ENCODE results near the gene SPECC1.
A peak's percentile ranks its signal among the peaks of the same experiment; 100 is the strongest.

The SPECC1 gene

DNA sequence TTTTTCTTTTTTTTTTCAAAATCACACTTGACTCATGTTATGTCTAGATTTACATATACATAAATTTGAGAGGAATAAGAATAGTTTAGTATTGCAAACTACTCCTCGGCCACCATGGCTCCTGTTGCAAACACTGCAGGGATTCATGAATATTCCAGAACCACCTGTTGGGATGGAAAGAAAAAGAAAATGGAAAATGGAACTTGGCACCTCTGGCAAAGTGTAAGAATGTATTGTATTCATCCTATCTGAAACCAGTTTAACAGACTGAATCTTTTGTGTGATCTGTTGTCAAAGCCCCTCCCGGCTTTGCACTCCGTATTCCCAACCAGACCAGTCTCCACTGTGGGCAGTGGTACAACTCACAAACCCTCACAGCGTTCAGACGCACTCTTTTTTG is 124.4 kb downstream of the SPECC1 start:
- no peak overlapping the region for H2BK12ac ChIP-seq (ENCODE audit: low read length)
- H4K12ac ChIP-seq (ENCODE audit: low read depth, low read length), result no peak overlapping the region
- H2AK5ac ChIP-seq (ENCODE audit: low read length), result no peak overlapping the region
- H3K23ac ChIP-seq (ENCODE audit: low read length), result no peak overlapping the region
- no CpG with 5 or more reads among the region's 5 CpGs for WGBS (ENCODE audit: extremely low coverage, insufficient coverage, insufficient read length)
- no peak overlapping the region for H3K4me3 ChIP-seq (ENCODE audit: low read depth, low read length)
- H3K79me1 ChIP-seq (ENCODE audit: low read length), result no peaks in the 10 kb centered on the region
- no peak overlapping the region for H3K18ac ChIP-seq (ENCODE audit: low read length)
- H3K9ac ChIP-seq (ENCODE audit: low read length), result no peak overlapping the region
- no peak overlapping the region for H2BK120ac ChIP-seq (ENCODE audit: insufficient read depth, low read length, poor library complexity)
- no peak overlapping the region for H3K14ac ChIP-seq (ENCODE audit: low read length)
- no peaks in the 10 kb centered on the region for H3K27me3 ChIP-seq (ENCODE audit: insufficient read depth, low read length)
- H3K27ac ChIP-seq (ENCODE audit: low read depth, low read length), result no peak overlapping the region
- H4K91ac ChIP-seq (ENCODE audit: low read depth, low read length), result no peak overlapping the region
- no peaks in the 10 kb centered on the region for H3K36me3 ChIP-seq (ENCODE audit: control insufficient read depth in 1 of 2, insufficient read depth in 2 of 2, low read length in 2 of 2)
- H3K4me1 ChIP-seq (ENCODE audit: control insufficient read depth in 1 of 2, insufficient read depth in 2 of 2, low read length in 2 of 2), result no peaks in the 10 kb centered on the region
- no peak overlapping the region for H3K4ac ChIP-seq (ENCODE audit: low read depth, low read length)
- H3K9me3 ChIP-seq (ENCODE audit: insufficient read depth, low read depth, low read length), result no peaks in the 10 kb centered on the region
- no peak for DNase-seq
- no peak overlapping the region for H2BK5ac ChIP-seq (ENCODE audit: low read depth, low read length, poor library complexity)
- H2AFZ ChIP-seq (ENCODE audit: insufficient read depth, low read length, poor library complexity), result no peak overlapping the region
- H3K4me2 ChIP-seq (ENCODE audit: low read length), result no peak overlapping the region
- H4K8ac ChIP-seq (ENCODE audit: low read depth, low read length), result no peak overlapping the region
- H3K79me2 ChIP-seq (ENCODE audit: control insufficient read depth, insufficient read depth, low read length, poor library complexity), result no peaks in the 10 kb centered on the region

DNA sequence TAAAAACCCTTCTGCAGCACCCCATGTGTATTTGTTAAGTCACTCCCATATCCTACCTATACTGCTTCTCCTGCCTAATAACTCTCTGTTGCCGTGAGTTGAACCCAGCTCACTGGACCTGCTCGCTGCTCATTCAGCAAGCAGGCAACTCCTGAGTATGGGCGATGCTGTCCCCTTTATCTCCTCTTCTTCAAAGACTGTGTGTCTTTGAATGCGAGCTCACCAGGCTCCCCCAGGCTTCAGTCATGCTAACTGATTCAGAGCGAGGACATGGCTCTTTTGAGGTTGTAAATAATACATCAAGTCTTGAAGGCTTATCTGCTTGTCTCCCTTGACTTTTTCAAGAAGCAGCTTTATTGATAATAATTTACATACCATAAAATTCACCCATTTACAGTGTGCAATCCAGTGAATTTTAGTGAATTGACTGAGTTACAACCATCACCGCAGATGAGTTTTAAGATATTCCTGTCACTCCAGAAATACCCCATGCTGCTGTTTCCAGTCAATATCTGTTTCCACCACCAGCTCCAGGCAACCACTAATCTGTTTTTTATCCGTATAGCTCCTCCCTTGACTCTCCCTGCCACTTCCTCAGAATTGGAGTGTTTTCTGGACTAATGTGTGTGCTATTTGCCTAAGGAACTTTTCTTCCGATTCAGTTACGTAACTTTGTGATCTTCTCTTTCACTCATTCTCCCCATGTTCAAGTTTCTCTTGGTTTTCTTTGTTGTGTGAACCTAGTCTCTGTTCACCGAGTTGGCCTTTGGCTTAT is 132.2 kb downstream of the SPECC1 start:
- Histone ChIP-seq H3K9ac (ENCODE audit: low read length) (no peak overlapping the region), H3K79me2 (ENCODE audit: control insufficient read depth, insufficient read depth, low read length, poor library complexity) (no peaks in the 10 kb centered on the region), H3K4me1 (ENCODE audit: control insufficient read depth in 1 of 2, insufficient read depth in 2 of 2, low read length in 2 of 2) (no peaks in the 10 kb centered on the region), H3K9me3 (ENCODE audit: insufficient read depth, low read depth, low read length) (no peaks in the 10 kb centered on the region), H3K23ac (ENCODE audit: low read length) (no peak overlapping the region), H3K18ac (ENCODE audit: low read length) (no peak overlapping the region), H3K14ac (ENCODE audit: low read length) (no peak overlapping the region), H3K27me3 (ENCODE audit: insufficient read depth, low read length) (no peaks in the 10 kb centered on the region), H2BK5ac (ENCODE audit: low read depth, low read length, poor library complexity) (no peak overlapping the region), H3K36me3 (ENCODE audit: control insufficient read depth in 1 of 2, insufficient read depth in 2 of 2, low read length in 2 of 2) (no peaks in the 10 kb centered on the region), H2AFZ (ENCODE audit: insufficient read depth, low read length, poor library complexity) (no peak overlapping the region), H3K4me2 (ENCODE audit: low read length) (no peak overlapping the region), H2AK5ac (ENCODE audit: low read length) (no peak overlapping the region), H4K12ac (ENCODE audit: low read depth, low read length) (no peak overlapping the region), H2BK120ac (ENCODE audit: insufficient read depth, low read length, poor library complexity) (no peak overlapping the region), H4K8ac (ENCODE audit: low read depth, low read length) (no peak overlapping the region), H3K4me3 (ENCODE audit: low read depth, low read length) (no peak overlapping the region), H2BK12ac (ENCODE audit: low read length) (no peak overlapping the region), H3K79me1 (ENCODE audit: low read length) (no peaks in the 10 kb centered on the region), H3K27ac (ENCODE audit: low read depth, low read length) (no peak overlapping the region), H3K4ac (ENCODE audit: low read depth, low read length) (no peak overlapping the region), H4K91ac (ENCODE audit: low read depth, low read length) (no peak overlapping the region)
- DNase-seq, result peak in 1 of 2 donors; percentile 57
- no CpG with 5 or more reads among the region's 10 CpGs for WGBS (ENCODE audit: extremely low coverage, insufficient coverage, insufficient read length)

DNA sequence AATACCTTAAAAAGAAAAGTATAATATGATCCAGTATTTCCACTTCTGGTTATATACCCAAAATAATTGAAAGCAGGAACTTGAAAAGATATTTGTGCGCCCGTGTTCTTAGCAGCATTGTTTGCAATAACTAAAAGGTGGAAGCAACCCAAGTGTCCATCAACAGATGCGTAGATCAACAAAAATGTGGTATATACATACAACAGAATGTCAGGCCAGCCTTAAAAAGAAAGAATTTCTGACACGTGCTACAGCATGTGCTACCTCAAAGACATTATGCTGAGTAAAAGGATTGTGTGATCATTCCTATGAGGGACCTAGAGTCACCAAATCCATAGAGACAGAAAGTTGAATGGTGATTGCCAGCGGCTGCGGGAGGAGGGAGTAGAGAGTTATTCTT is 133.1 kb downstream of the SPECC1 start:
- Histone ChIP-seq H3K36me3 (ENCODE audit: control insufficient read depth in 1 of 2, insufficient read depth in 2 of 2, low read length in 2 of 2) (no peaks in the 10 kb centered on the region), H3K4me3 (ENCODE audit: low read depth, low read length) (no peak overlapping the region), H2AK5ac (ENCODE audit: low read length) (no peak overlapping the region), H4K12ac (ENCODE audit: low read depth, low read length) (no peak overlapping the region), H2AFZ (ENCODE audit: insufficient read depth, low read length, poor library complexity) (no peak overlapping the region), H3K9me3 (ENCODE audit: insufficient read depth, low read depth, low read length) (no peaks in the 10 kb centered on the region), H4K91ac (ENCODE audit: low read depth, low read length) (no peak overlapping the region), H3K4me2 (ENCODE audit: low read length) (no peak overlapping the region), H3K4me1 (ENCODE audit: control insufficient read depth in 1 of 2, insufficient read depth in 2 of 2, low read length in 2 of 2) (no peaks in the 10 kb centered on the region), H3K27ac (ENCODE audit: low read depth, low read length) (no peak overlapping the region), H3K79me2 (ENCODE audit: control insufficient read depth, insufficient read depth, low read length, poor library complexity) (no peaks in the 10 kb centered on the region), H3K18ac (ENCODE audit: low read length) (no peak overlapping the region), H3K14ac (ENCODE audit: low read length) (no peak overlapping the region), H2BK5ac (ENCODE audit: low read depth, low read length, poor library complexity) (no peak overlapping the region), H4K8ac (ENCODE audit: low read depth, low read length) (no peak overlapping the region), H3K23ac (ENCODE audit: low read length) (no peak overlapping the region), H3K4ac (ENCODE audit: low read depth, low read length) (no peak overlapping the region), H3K79me1 (ENCODE audit: low read length) (no peaks in the 10 kb centered on the region), H3K9ac (ENCODE audit: low read length) (no peak overlapping the region), H3K27me3 (ENCODE audit: insufficient read depth, low read length) (no peaks in the 10 kb centered on the region), H2BK120ac (ENCODE audit: insufficient read depth, low read length, poor library complexity) (no peak overlapping the region), H2BK12ac (ENCODE audit: low read length) (no peak overlapping the region)
- peak; percentile 33 to 80 for DNase-seq
- WGBS (ENCODE audit: extremely low coverage, insufficient coverage, insufficient read length), result no CpG with 5 or more reads among the region's 6 CpGs

DNA sequence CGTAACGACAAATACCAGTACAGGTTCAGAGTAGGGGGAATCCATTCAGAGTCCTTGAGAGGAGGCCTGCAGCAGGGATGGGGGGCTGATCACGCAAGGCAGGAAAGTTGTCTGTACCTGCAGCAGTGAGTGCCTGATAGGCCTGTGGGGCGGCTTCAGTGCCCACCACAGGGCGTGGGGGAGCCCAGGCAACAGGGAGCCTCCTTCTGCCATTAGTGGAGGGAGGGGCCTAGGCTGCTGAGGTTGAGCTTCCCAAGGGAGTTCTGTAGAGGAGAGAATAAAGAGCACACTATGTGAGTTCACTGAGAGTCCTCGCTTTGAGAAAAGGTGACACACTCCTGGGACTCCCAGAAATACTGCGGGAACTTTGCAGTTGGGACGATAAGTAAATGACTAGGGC is 134.6 kb downstream of the SPECC1 start:
- Histone ChIP-seq H2AK5ac (ENCODE audit: low read length) (no peak overlapping the region), H3K4me1 (ENCODE audit: control insufficient read depth in 1 of 2, insufficient read depth in 2 of 2, low read length in 2 of 2) (no peaks in the 10 kb centered on the region), H3K79me2 (ENCODE audit: control insufficient read depth, insufficient read depth, low read length, poor library complexity) (no peaks in the 10 kb centered on the region), H4K91ac (ENCODE audit: low read depth, low read length) (no peak overlapping the region), H3K4ac (ENCODE audit: low read depth, low read length) (no peak overlapping the region), H3K36me3 (ENCODE audit: control insufficient read depth in 1 of 2, insufficient read depth in 2 of 2, low read length in 2 of 2) (no peaks in the 10 kb centered on the region), H3K23ac (ENCODE audit: low read length) (no peak overlapping the region), H3K9ac (ENCODE audit: low read length) (no peak overlapping the region), H3K79me1 (ENCODE audit: low read length) (no peaks in the 10 kb centered on the region), H3K14ac (ENCODE audit: low read length) (no peak overlapping the region), H3K18ac (ENCODE audit: low read length) (no peak overlapping the region), H4K12ac (ENCODE audit: low read depth, low read length) (no peak overlapping the region), H4K8ac (ENCODE audit: low read depth, low read length) (no peak overlapping the region), H3K4me2 (ENCODE audit: low read length) (no peak overlapping the region), H2AFZ (ENCODE audit: insufficient read depth, low read length, poor library complexity) (no peak overlapping the region), H3K9me3 (ENCODE audit: insufficient read depth, low read depth, low read length) (no peaks in the 10 kb centered on the region), H3K27ac (ENCODE audit: low read depth, low read length) (no peak overlapping the region), H2BK5ac (ENCODE audit: low read depth, low read length, poor library complexity) (no peak overlapping the region), H3K4me3 (ENCODE audit: low read depth, low read length) (no peak overlapping the region), H2BK12ac (ENCODE audit: low read length) (no peak overlapping the region), H3K27me3 (ENCODE audit: insufficient read depth, low read length) (no peaks in the 10 kb centered on the region), H2BK120ac (ENCODE audit: insufficient read depth, low read length, poor library complexity) (no peak overlapping the region)
- WGBS (ENCODE audit: extremely low coverage, insufficient coverage, insufficient read length), result no CpG with 5 or more reads among the region's 8 CpGs
- no peak for DNase-seq

Data from trophoblast cell (in vitro differentiated cells and primary cell).